ENCODE data around the gene CSNK1G2.

Gene CSNK1G2

GRCh38 chr19:1917926-1918325, 23.0 kb upstream of the CSNK1G2 start:
- TF ChIP-seq EZH2 (optimal IDR thresholded peaks at IDR 0.05; ENCODE audit: low read depth, low read length) (no peak), CTCF (IDR thresholded peaks at IDR 0.05; ENCODE audit: low read length) (no peak), EZH2phosphoT487 (IDR thresholded peaks at IDR 0.05; ENCODE audit: low read length) (no peak)
- H3K4me3 ChIP-seq (ENCODE audit: low read length): no peak overlapping the region
- H3K4me1 ChIP-seq (ENCODE audit: low read length): peaks cover 3% of the 10 kb centered on the region
- no peak overlapping the region for H2AFZ ChIP-seq (ENCODE audit: low read length)
- no peak overlapping the region for H3K9ac ChIP-seq (ENCODE audit: low read length)
- no peak overlapping the region for H3K4me2 ChIP-seq (ENCODE audit: low read depth, low read length)
- H4K20me1 ChIP-seq (ENCODE audit: insufficient read depth, low read length): no peaks in the 10 kb centered on the region
- H3K27me3 ChIP-seq (replicated peaks; ENCODE audit: insufficient read depth, low read length): no peaks in the 10 kb centered on the region
- no peaks in the 10 kb centered on the region for H3K9me3 ChIP-seq (replicated peaks; ENCODE audit: insufficient read depth, low read length)
- no peak for DNase-seq
- no peak overlapping the region for H3K27ac ChIP-seq (ENCODE audit: low read length)
- H3K79me2 ChIP-seq (ENCODE audit: low read length): peaks cover 22% of the 10 kb centered on the region
- H3K9me2 ChIP-seq (replicated peaks; ENCODE audit: insufficient read depth, low read length): no peaks in the 10 kb centered on the region
- H3K36me3 ChIP-seq (replicated peaks; ENCODE audit: insufficient read depth, low read length): 0 out of 2 replicates have a peak, but pooled peaks cover 2% of the 10 kb centered on the region
- peaks cover 5% of the 10 kb centered on the region; the same call in 1 of the 2 replicates for H3F3A ChIP-seq (ENCODE audit: insufficient read depth, low read length)

- Histone ChIP-seq H2AFZ (ENCODE audit: low read length) (no peak overlapping the region), H3K79me2 (ENCODE audit: low read length) (peaks cover 11% of the 10 kb centered on the region), H3K4me2 (ENCODE audit: low read depth, low read length) (no peak overlapping the region), H3K9ac (ENCODE audit: low read length) (no peak overlapping the region), H3K27me3 (replicated peaks; ENCODE audit: insufficient read depth, low read length) (no peaks in the 10 kb centered on the region), H3K4me1 (ENCODE audit: low read length) (peaks cover 10% of the 10 kb centered on the region), H3K9me2 (replicated peaks; ENCODE audit: insufficient read depth, low read length) (no peaks in the 10 kb centered on the region), H3K27ac (ENCODE audit: low read length) (no peak overlapping the region), H3K4me3 (ENCODE audit: low read length) (no peak overlapping the region), H3K36me3 (replicated peaks; ENCODE audit: insufficient read depth, low read length) (no peaks in the 10 kb centered on the region), H4K20me1 (ENCODE audit: insufficient read depth, low read length) (no peaks in the 10 kb centered on the region), H3K9me3 (replicated peaks; ENCODE audit: insufficient read depth, low read length) (no peaks in the 10 kb centered on the region), H3F3A (ENCODE audit: insufficient read depth, low read length) (peaks cover 16% of the 10 kb centered on the region)
- DNase-seq: no peak
- TF ChIP-seq CTCF (IDR thresholded peaks at IDR 0.05; ENCODE audit: low read length): no peak
- no peak for TF ChIP-seq EZH2 (optimal IDR thresholded peaks at IDR 0.05; ENCODE audit: low read depth, low read length)
- TF ChIP-seq EZH2phosphoT487 (IDR thresholded peaks at IDR 0.05; ENCODE audit: low read length): no peak
Measured at GRCh38 chr19:1918975-1919374, 22.0 kb upstream of the CSNK1G2 start.

GRCh38 chr19:1920644-1921043, 20.3 kb upstream of the CSNK1G2 start:
- Histone ChIP-seq H3K4me2 (ENCODE audit: low read depth, low read length) (no peak overlapping the region), H3K4me1 (ENCODE audit: low read length) (peaks cover 15% of the 10 kb centered on the region), H3K27ac (ENCODE audit: low read length) (no peak overlapping the region), H3K9ac (ENCODE audit: low read length) (no peak overlapping the region), H4K20me1 (ENCODE audit: insufficient read depth, low read length) (no peaks in the 10 kb centered on the region), H2AFZ (ENCODE audit: low read length) (no peak overlapping the region), H3K27me3 (replicated peaks; ENCODE audit: insufficient read depth, low read length) (no peaks in the 10 kb centered on the region), H3K9me2 (replicated peaks; ENCODE audit: insufficient read depth, low read length) (no peaks in the 10 kb centered on the region), H3K4me3 (ENCODE audit: low read length) (no peak overlapping the region), H3K9me3 (replicated peaks; ENCODE audit: insufficient read depth, low read length) (no peaks in the 10 kb centered on the region), H3F3A (ENCODE audit: insufficient read depth, low read length) (peaks cover 19% of the 10 kb centered on the region), H3K36me3 (replicated peaks; ENCODE audit: insufficient read depth, low read length) (no peaks in the 10 kb centered on the region), H3K79me2 (ENCODE audit: low read length) (peaks cover 5% of the 10 kb centered on the region; the same call in 1 of the 2 replicates)
- TF ChIP-seq CTCF (IDR thresholded peaks at IDR 0.05; ENCODE audit: low read length): no peak
- no peak for TF ChIP-seq EZH2 (optimal IDR thresholded peaks at IDR 0.05; ENCODE audit: low read depth, low read length)
- no peak for TF ChIP-seq EZH2phosphoT487 (IDR thresholded peaks at IDR 0.05; ENCODE audit: low read length)
- no peak for DNase-seq

Measured in MM.1S (cell line).